ENCODE measurements around the gene MAU2. TPM values are rescaled to one million over a fixed set of nuclear protein-coding genes. Genes with fewer than 3 reads are reported as not detected.

Gene MAU2
- total RNA-seq, 1 experiment from 2014 or later = 38.0 TPM

DNA sequence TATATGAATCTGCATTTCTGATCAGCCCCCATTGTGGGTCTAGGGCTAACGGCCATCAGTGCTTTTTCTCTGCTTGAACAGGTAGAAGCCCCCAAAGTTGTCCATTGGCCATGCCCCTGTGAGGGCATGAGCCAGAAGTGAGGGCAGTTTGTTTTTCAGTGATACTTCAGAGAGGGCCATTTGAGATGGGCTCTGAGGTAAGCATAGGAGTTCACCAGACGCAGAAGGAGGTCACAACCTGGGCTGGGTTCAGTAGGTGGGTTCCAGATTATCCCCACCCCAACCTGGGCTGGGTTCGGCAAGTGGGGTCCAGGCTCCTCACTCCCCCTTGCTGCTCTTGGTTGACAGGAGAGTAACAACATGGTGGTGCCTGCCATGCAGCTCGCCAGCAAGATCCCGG, 33.4 kb downstream of the MAU2 start:
- intact Hi-C loops (cut with micrococcal nuclease; ENCODE audit: unreplicated experiment) = no loop called here
- CTCF ChIA-PET = no interaction called here

DNA sequence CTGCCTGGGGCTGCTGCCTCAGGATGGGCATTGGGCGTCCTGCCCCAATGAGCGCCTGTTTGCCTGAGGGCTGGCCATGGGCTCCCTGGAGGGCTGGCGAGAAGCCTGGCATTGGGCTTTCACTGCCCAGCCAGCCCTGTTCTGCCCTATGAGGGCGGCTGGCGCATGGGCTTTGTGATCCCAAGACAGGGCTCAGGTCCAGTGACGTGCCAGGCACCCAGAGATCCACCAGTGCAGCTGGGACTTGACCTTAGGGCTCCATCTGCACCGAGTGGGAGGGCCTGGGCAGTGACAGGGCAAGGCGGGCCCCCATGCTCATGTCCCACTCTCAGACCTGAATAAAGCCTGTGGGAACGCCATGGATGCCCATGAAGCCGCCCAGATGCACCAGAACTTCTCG, 34.3 kb downstream of the MAU2 start:
- Histone ChIP-seq H3K4me1 (ENCODE audit: control insufficient read depth, insufficient read depth, low read length) (no peaks in the 10 kb centered on the region), H3K27me3 (ENCODE audit: control insufficient read depth, insufficient read depth, low read length) (no peaks in the 10 kb centered on the region), H3K27ac (ENCODE audit: low read length) (no peak overlapping the region), H3K36me3 (ENCODE audit: control insufficient read depth, insufficient read depth, low read length) (no peaks in the 10 kb centered on the region), H3K9me3 (ENCODE audit: control insufficient read depth, insufficient read depth, low read depth, low read length) (no peaks in the 10 kb centered on the region), H3K4me3 (ENCODE audit: low read depth in 2 of 2, low read length in 2 of 2) (no peak overlapping the region)
- BruUV-seq (replicated peaks) = no TSS peak
- CTCF ChIA-PET = no interaction called here
- in situ Hi-C loops (cut with HindIII; ENCODE audit: low pct_unique_long_range_greater_than_20kb, low sequenced_read_pairs) (no loop called here), intact Hi-C loops (cut with micrococcal nuclease; ENCODE audit: unreplicated experiment) (no loop called here)
- ATAC-seq (no peak), DNase-seq (ENCODE audit: low read depth, low spot score) (no peak)
- TF ChIP-seq TCF7L2 (IDR thresholded peaks at IDR 0.05; ENCODE audit: low read depth, low read length) = no peak
- TF ChIP-seq, protein P1, sequence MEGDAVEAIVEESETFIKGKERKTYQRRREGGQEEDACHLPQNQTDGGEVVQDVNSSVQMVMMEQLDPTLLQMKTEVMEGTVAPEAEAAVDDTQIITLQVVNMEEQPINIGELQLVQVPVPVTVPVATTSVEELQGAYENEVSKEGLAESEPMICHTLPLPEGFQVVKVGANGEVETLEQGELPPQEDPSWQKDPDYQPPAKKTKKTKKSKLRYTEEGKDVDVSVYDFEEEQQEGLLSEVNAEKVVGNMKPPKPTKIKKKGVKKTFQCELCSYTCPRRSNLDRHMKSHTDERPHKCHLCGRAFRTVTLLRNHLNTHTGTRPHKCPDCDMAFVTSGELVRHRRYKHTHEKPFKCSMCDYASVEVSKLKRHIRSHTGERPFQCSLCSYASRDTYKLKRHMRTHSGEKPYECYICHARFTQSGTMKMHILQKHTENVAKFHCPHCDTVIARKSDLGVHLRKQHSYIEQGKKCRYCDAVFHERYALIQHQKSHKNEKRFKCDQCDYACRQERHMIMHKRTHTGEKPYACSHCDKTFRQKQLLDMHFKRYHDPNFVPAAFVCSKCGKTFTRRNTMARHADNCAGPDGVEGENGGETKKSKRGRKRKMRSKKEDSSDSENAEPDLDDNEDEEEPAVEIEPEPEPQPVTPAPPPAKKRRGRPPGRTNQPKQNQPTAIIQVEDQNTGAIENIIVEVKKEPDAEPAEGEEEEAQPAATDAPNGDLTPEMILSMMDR (IDR thresholded peaks at IDR 0.05) = no peak
- TF ChIP-seq SIN3A (IDR thresholded peaks at IDR 0.05; ENCODE audit: borderline replicate concordance, insufficient read depth, low read depth, low read length) = no peak
- no peak for TF ChIP-seq POLR2AphosphoS5 (IDR thresholded peaks at IDR 0.05; ENCODE audit: low read depth, low read length)
- POLR2A ChIA-PET = no interaction called here

More for the DNA sequence above, 33.4 kb downstream of the MAU2 start:
- Histone ChIP-seq H3K9me3 (ENCODE audit: control insufficient read depth, insufficient read depth, low read depth, low read length) (no peaks in the 10 kb centered on the region), H3K4me1 (ENCODE audit: control insufficient read depth, insufficient read depth, low read length) (no peaks in the 10 kb centered on the region), H3K27me3 (ENCODE audit: control insufficient read depth, insufficient read depth, low read length) (no peaks in the 10 kb centered on the region), H3K4me3 (ENCODE audit: low read depth in 2 of 2, low read length in 2 of 2) (no peak overlapping the region), H3K27ac (ENCODE audit: low read length) (no peak overlapping the region), H3K36me3 (ENCODE audit: control insufficient read depth, insufficient read depth, low read length) (no peaks in the 10 kb centered on the region)
- in situ Hi-C loops (cut with HindIII; ENCODE audit: low pct_unique_long_range_greater_than_20kb, low sequenced_read_pairs) = no loop called here
- no peak for ATAC-seq
- no TSS peak for BruUV-seq (replicated peaks)
- TF ChIP-seq, protein P2, sequence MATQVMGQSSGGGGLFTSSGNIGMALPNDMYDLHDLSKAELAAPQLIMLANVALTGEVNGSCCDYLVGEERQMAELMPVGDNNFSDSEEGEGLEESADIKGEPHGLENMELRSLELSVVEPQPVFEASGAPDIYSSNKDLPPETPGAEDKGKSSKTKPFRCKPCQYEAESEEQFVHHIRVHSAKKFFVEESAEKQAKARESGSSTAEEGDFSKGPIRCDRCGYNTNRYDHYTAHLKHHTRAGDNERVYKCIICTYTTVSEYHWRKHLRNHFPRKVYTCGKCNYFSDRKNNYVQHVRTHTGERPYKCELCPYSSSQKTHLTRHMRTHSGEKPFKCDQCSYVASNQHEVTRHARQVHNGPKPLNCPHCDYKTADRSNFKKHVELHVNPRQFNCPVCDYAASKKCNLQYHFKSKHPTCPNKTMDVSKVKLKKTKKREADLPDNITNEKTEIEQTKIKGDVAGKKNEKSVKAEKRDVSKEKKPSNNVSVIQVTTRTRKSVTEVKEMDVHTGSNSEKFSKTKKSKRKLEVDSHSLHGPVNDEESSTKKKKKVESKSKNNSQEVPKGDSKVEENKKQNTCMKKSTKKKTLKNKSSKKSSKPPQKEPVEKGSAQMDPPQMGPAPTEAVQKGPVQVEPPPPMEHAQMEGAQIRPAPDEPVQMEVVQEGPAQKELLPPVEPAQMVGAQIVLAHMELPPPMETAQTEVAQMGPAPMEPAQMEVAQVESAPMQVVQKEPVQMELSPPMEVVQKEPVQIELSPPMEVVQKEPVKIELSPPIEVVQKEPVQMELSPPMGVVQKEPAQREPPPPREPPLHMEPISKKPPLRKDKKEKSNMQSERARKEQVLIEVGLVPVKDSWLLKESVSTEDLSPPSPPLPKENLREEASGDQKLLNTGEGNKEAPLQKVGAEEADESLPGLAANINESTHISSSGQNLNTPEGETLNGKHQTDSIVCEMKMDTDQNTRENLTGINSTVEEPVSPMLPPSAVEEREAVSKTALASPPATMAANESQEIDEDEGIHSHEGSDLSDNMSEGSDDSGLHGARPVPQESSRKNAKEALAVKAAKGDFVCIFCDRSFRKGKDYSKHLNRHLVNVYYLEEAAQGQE (IDR thresholded peaks at IDR 0.05; ENCODE audit: insufficient read depth in 1 of 2, low read depth in 2 of 2, low read length in 1 of 2) = no peak
- TF ChIP-seq SIN3A (IDR thresholded peaks at IDR 0.05; ENCODE audit: borderline replicate concordance, insufficient read depth, low read depth, low read length) (no peak), TCF7L2 (IDR thresholded peaks at IDR 0.05; ENCODE audit: low read depth, low read length) (no peak), POLR2AphosphoS5 (IDR thresholded peaks at IDR 0.05; ENCODE audit: low read depth, low read length) (no peak)
- TF ChIP-seq, protein P1 (IDR thresholded peaks at IDR 0.05) = no peak
- no peak for DNase-seq (ENCODE audit: low read depth, low spot score)
- POLR2A ChIA-PET = no interaction called here
